RPMI7951 (cell line): ENCODE measurements around the gene CHMP4B. TPM values are rescaled to one million over a fixed set of nuclear protein-coding genes. Genes with fewer than 3 reads are reported as not detected.

Experiments used
- DNase-seq: peaks from one replicate; pipeline ENCODE4 v3.0.0-alpha.2; 2012; ENCODE audit warnings: low read depth
- total RNA-seq: library from RNA; depleted of rRNA; stranded (reverse); fragments of >200 nt; shearing (Covaris generic); gene quantifications from 2 replicates; pipeline ENCODE4 v1.2.3, GENCODE V29; 2014; rRNA removed

The CHMP4B gene, protein sequence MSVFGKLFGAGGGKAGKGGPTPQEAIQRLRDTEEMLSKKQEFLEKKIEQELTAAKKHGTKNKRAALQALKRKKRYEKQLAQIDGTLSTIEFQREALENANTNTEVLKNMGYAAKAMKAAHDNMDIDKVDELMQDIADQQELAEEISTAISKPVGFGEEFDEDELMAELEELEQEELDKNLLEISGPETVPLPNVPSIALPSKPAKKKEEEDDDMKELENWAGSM
- 47.8 and 54.1 TPM in 2 replicates for total RNA-seq

GRCh38 chr20:33810885-33811775 is at the start of gene CHMP4B:
CHMP4B (plus strand) TSS chr20:33811348; CDS start chr20:33811469, 121 bp downstream.
- peak; percentile 99 for DNase-seq

GRCh38 chr20:33761698-33762250 is 49.4 kb upstream of the CHMP4B start:
- DNase-seq: no peak

- no peak for DNase-seq
Observed at GRCh38 chr20:33765099-33765498, 46.0 kb upstream of the CHMP4B start.

DNA sequence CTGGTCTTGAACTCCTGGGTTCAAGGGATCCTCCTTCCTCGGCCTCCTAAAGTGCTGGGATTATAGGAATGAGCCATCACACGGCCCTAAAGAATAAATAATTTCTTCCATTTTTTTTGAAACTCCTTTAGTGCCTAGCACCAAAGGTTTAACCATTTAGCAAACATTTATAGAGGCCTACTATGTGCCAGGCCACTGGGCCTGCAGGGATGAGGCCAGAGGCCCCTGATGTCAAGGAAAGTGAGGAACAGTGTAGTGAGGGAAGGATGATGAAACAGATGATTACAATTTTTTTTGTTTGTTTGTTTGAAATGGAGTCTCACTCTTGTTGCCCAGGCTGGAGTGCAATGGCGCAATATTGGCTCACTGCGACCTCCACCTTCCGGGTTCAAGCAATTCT is 45.6 kb upstream of the CHMP4B start:
- DNase-seq: no peak

DNA sequence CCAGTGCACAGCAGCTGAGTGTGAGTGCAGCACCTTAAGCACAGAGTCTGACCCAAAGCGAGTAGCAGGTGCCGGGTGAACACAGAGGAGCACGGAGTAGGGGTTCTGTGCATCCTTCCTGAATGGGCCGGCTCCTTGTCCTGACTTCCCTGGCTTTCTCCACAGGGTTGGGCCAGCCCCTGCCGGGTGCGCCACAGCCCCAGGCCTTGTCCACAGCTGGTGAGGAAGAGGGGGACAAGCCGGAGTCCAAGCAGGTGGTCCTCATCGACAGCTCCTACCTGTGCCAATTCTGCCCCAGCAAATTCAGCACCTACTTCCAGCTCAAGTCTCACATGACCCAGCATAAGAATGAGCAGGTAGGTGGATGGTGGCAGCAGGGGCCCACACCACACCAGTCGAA is 44.5 kb upstream of the CHMP4B start:
- no peak for DNase-seq

GRCh38 chr20:33767777-33768138 is 43.4 kb upstream of the CHMP4B start:
- DNase-seq: no peak

DNA sequence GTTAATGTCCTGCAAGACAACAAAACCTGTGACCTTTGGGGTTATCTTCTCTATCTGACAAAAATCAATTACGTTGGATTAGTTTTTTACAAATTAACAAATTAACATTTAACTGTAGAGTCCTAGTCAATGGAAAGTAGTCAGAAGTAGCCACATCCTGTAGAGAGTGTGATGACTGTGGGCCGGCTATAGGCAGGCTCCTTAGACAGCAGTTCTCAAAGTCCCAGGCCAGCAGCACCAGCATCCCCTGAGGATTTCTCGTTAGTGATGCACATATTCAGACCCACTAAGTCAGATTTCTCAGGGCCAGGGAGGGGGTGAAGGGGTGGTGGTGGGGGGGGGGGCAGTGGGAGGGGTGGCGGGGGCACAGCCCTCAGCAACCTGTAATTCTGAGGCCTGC is 42.1 kb upstream of the CHMP4B start:
- DNase-seq: no peak

- no peak for DNase-seq
Observed at GRCh38 chr20:33770005-33770404, 41.1 kb upstream of the CHMP4B start.

DNA sequence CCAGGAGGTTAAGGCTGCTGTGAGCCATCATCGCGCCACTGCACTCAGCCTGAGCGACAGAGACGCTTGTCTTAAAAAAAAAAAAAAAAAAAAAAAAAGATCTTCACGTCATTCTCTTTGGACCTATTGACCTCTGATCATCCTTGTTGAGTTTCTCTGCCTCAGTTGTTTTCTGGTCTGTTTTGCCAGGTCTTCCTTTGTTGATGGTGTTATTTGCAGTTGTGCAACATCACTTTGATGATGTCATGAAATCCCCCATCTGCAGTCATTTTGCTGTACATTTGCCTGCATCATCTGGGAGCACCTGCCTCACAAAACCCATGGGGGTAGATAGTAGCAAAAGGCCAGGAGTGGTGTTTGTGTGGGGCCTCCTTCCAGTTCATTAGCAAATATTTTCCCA is 39.2 kb upstream of the CHMP4B start:
- DNase-seq: no peak

- DNase-seq: no peak
Observed at GRCh38 chr20:33772439-33772838, 38.7 kb upstream of the CHMP4B start.

DNA sequence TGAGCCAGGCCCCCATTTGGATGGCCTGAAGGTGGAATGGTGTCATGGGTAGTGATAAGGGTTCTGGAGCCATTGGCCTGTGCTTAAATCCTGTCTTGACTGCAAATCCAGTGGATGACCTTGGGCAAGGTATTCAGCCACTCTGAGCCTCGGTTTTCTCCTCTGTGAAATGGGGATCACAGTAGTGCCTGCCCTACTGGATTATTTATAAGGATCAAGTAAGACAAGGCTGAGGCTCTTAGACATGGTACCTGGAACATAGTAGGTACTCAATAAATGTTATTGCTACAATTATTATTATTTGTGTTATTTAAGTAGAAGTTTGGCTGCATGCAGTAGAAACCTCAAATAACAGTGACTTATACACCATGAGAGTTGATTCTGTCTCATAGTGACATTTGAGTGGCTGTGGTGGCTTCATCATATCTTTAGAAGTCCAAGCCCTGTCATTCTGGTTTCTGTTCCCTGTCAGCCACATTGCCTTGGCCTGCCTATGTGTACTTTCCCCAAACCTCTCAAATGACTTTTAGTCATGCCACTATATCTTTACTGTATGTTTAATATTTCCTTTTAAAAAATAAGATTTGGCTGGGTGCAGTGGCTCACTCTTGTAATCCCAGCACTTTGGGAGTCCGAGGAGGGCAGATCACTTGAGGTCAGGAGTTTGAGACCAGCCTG is 37.6 kb upstream of the CHMP4B start:
- no peak for DNase-seq

DNA sequence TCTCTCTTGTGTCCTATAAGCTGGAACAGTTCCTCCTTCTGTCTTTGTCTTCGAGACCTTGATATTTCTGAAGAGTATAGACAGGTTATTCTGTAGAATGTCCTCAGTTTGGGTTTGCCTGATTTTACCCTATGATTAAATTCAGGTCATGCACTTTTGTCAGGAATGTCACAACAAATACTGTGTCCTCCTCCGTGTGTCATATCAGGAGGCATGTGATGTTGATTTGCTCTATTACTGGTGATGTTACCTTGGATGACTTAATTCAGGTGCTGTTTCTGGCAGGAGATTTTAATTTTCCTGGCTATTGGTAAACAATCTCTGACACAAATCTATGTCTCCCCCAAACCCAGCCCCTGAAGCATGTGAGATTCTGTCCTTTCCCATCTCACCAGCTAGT is 33.3 kb upstream of the CHMP4B start:
- no peak for DNase-seq

GRCh38 chr20:33781133-33781532 is 30.0 kb upstream of the CHMP4B start:
- no peak for DNase-seq

- DNase-seq: no peak
Observed at GRCh38 chr20:33781945-33782344, 29.2 kb upstream of the CHMP4B start.

GRCh38 chr20:33783256-33783655 is 27.9 kb upstream of the CHMP4B start:
- DNase-seq: no peak

- DNase-seq: no peak
Observed at GRCh38 chr20:33783818-33784217, 27.3 kb upstream of the CHMP4B start.

- DNase-seq: no peak
Observed at GRCh38 chr20:33784225-33784624, 26.9 kb upstream of the CHMP4B start.

DNA sequence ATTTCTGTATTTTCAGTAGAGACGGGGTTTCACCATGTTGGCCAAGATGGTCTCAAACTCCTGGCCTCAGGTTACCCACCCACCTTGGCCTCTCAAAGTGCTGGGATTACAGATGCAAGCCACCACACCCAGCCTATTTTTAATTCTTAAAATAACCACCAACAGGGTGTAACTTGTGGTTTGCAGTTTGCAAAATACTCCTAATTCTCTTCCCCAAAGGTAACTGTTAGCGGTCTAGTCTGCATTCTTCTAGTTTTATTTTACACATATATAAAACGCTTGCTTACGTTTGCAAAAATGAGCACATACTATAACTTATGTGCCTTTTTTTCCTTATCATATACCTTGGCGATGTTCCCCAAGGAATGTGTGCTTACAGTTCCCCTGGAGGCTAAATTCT is 25.6 kb upstream of the CHMP4B start:
- no peak for DNase-seq

GRCh38 chr20:33787253-33787891 is 23.8 kb upstream of the CHMP4B start:
- DNase-seq: no peak

- no peak for DNase-seq
Observed at GRCh38 chr20:33788351-33789049, 22.6 kb upstream of the CHMP4B start.
